Cardiac fibroblast (primary cell): Measurements from ENCODE around the gene EIF4E2.
A peak's percentile ranks its signal among the peaks of the same experiment; 100 is the strongest.

Experiments used
- DNase-seq, 2 donors: peaks; one replicate each; pipeline versions ENCODE4 v3.0.0 to v3.0.0-alpha.2; 2010; ENCODE audit warnings: low read depth in 2 of 2
- H3K4me3 ChIP-seq, 2 donors: replicated peaks in 1 of 2; 1 replicate in 1 of 2; 2 replicates in 1 of 2; pipeline ENCODE4 v1.5.1; 2011; ENCODE audit warnings: low read depth in 2 of 2, low read length in 2 of 2, mild to moderate bottlenecking in 2 of 2, moderate library complexity in 1 of 2
- TF ChIP-seq, protein P1 (sequence below): IDR thresholded peaks from one replicate; pipeline ENCODE4 v1.5.1; 2011; ENCODE audit warnings: low read depth, mild to moderate bottlenecking, low read length, inconsistent platforms

The EIF4E2 gene

DNA sequence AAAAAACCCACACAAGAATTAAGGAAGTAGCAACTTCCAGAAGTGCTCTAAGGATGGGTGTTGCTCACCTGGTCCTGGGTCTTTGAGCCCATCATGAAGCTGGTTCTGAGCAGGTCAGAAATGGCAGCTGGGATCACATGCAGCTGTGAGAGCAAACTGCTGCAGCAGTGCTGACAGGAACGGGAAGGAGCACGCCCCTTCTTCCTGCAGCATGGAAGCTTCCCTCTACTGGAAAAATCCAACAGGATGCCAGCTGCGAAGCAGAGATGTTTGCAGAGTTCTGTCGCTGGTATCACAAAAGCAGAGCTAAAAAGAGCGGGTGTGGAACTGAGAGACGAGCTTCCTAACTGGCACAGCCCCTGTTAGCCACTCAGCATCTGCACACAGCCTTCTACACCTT is 33.7 kb downstream of the EIF4E2 start:
- H3K4me3 ChIP-seq: no peak overlapping the region
- TF ChIP-seq, protein P1, sequence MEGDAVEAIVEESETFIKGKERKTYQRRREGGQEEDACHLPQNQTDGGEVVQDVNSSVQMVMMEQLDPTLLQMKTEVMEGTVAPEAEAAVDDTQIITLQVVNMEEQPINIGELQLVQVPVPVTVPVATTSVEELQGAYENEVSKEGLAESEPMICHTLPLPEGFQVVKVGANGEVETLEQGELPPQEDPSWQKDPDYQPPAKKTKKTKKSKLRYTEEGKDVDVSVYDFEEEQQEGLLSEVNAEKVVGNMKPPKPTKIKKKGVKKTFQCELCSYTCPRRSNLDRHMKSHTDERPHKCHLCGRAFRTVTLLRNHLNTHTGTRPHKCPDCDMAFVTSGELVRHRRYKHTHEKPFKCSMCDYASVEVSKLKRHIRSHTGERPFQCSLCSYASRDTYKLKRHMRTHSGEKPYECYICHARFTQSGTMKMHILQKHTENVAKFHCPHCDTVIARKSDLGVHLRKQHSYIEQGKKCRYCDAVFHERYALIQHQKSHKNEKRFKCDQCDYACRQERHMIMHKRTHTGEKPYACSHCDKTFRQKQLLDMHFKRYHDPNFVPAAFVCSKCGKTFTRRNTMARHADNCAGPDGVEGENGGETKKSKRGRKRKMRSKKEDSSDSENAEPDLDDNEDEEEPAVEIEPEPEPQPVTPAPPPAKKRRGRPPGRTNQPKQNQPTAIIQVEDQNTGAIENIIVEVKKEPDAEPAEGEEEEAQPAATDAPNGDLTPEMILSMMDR: no peak
- no peak for DNase-seq

DNA sequence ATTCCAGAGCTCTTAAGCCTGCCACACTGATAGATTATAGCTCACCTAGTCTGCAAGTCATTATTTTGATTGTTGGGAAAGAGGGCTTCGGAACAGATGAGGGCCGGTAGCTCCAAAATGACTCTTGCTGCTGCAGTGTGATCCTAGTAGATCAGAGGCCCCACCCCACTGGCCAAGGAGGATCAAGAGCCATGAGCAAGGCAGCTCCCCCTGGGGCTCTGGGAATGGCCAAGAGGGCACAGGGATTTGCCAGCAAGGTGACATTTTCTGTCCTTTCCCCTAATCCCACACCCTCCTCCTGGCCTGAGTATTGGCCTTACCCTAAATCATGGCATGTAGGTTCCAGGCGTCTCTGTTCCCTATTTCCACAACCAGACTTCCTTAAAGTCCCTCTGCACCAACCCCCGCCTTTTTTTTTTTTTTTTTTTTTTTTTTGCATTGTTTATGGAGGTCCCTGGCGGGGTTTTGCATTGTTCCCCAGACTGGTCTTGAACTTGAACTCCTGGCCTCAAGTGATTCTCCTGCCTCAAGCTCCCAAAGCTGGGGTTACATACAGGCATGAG is 36.5 kb downstream of the EIF4E2 start:
- TF ChIP-seq, protein P1: no peak
- H3K4me3 ChIP-seq: no peak overlapping the region
- DNase-seq: no peak

DNA sequence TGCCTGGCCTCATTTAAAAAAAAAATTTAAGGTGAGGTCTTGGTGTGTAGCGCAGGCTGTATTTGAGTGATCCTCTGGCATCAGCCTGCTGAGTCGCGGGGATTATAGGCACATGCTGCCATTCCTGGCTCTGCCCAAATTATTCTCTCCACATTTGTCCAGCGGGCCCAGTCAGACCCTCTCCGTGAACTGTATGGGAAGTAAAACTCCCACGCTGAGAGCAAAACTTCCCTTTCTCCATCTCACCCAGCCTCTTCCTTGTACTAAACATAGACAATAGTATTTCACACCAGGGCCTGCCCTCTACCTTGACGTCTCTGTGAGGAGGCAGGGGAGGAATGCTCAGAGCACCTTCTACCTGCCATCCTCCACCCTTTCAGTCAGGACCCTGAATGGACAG is 37.0 kb downstream of the EIF4E2 start:
- DNase-seq: no peak
- TF ChIP-seq, protein P1: no peak
- no peak overlapping the region for H3K4me3 ChIP-seq

DNA sequence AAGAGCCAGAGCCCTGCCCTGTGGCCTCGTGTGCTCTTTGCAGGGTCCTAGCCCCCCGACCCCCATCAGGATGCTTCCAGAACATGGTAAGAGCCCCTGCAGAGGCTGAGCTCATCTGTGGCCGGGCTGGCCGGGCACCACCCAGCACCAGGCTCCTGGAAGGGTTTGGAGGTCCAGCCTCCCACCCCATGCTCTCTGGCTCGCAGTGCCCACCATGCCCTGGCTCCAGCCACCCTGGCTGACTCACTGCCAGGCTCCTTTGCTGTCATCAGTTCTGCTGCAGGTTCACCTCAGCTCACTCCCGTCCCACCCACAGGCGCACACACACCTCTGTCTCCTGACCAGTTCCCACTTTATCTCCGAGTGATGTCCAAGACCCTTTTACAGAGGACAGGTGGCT is 37.5 kb downstream of the EIF4E2 start:
- DNase-seq: no peak
- no peak overlapping the region for H3K4me3 ChIP-seq
- TF ChIP-seq, protein P1: no peak

DNA sequence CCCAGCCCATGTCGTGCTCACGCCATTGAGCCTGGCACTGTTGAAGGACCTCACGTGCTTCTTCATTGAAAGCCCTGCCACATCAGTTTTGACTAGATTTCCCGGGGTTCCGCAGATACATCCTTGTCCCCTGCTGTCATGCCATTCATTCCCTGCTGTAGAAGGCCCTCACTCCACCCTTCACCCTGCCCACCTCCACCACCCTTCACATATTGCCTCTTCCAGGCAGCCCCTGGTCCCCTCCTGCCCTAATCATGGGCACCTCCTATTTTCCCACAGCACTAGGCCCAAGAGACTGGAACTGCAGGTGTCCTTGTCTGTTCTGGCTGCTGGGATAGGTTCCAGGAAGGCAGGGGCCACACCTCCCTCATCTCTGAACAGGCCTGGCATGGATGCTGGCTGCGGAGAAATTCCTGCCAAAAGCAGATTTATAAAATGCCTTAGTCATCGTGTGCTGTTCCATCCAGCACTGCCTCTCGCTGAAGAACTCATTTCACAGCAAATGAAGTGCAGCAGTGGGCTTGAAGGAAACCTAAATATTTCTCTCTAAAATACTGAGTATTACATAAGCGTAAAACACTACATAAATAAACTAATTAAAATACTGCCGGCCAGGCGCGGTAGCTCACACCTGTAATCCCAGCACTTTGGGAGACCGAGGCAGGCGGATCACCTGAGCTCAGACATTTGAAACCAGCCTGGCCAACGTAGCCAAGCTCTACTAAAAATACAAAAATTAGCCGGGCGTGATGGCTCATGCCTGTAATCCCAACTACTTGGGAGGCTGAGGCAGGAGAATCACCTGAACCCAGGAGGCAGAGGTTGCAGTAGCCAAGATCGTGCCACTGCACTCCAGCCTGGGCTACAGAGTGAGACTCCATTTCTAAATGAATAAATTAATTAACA is 38.4 kb downstream of the EIF4E2 start:
- DNase-seq: peak; percentile 64 to 87
- TF ChIP-seq, protein P1: no peak

DNA sequence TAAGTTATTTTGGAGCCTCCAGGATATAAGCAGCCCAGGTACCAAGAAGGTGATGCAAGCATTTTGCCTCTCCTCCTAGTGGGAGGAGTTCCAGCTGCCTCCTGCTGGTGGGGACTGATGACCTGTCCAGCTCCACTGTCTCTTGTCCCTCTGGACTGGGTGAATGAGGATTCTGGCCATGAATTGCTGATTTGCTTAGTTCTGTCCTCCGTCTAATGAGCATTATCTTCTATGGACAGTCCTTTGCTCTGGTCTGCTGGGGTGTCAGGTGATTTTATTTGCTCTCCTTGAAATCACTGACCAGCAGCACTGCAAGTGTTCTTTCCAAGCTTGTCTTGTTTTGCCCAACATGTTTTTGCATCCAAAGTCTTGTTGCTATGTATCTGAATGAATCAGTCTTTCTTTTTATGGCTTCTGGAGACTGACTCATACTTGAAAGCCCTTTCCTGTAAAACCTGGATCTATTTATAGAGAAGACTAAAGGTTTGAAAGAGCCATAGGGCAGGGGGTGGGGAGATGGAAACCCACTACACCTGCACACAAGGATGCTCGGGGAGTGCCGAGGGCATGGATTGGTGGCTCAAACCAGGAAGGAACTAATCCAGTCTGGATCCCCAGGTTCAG is 42.4 kb downstream of the EIF4E2 start:
- DNase-seq: peak; percentile 73 to 89
- TF ChIP-seq, protein P1: peak; percentile 26

More for the DNA sequence above, 38.4 kb downstream of the EIF4E2 start:
- H3K4me3 ChIP-seq: no peak overlapping the region

More for the DNA sequence above, 42.4 kb downstream of the EIF4E2 start:
- H3K4me3 ChIP-seq: no peak overlapping the region
